GM10248 (cell line): ENCODE data around the gene TBX5.

Experiments used
- CTCF ChIA-PET: fragments of 300-600 bp; sonication (Branson Sonifier 250); formaldehyde crosslinking; extraction: SDS; loops from one replicate; lab custom pipeline; 2021; ENCODE audit warnings: antibody characterized with exemption; lab: Yijun Ruan, JAX
- POLR2A ChIA-PET: fragments of 350-650 bp; sonication (Branson Sonifier 250); formaldehyde crosslinking; extraction: SDS; loops from one replicate; lab custom pipeline; 2020; ENCODE audit warnings: antibody characterized with exemption; lab: Yijun Ruan, JAX
- DNase-seq: peaks from one replicate; pipeline ENCODE4 v3.0.0; 2012; ENCODE audit errors: extremely low spot score
- CTCF ChIP-seq: IDR thresholded peaks from 2 replicates; pipeline ENCODE4 v1.5.1; 2012; ENCODE audit warnings: mild to moderate bottlenecking, low read depth; ENCODE audit errors: extremely low read depth, missing control alignments, control extremely low read depth

TBX5 gene

GRCh38 chr12:114447274-114447716, 41.4 kb upstream of the TBX5 start:
- CTCF ChIA-PET = no interaction called here
- DNase-seq = no peak
- TF ChIP-seq CTCF = no peak
- POLR2A ChIA-PET = no interaction called here

GRCh38 chr12:114445401-114446323, 39.7 kb upstream of the TBX5 start:
- no peak for TF ChIP-seq CTCF
- POLR2A ChIA-PET = no interaction called here
- CTCF ChIA-PET = no interaction called here
- no peak for DNase-seq

GRCh38 chr12:114444422-114445279, 38.7 kb upstream of the TBX5 start:
- DNase-seq = no peak
- no peak for TF ChIP-seq CTCF
- POLR2A ChIA-PET = no interaction called here
- CTCF ChIA-PET = no interaction called here

- CTCF ChIA-PET = no interaction called here
- TF ChIP-seq CTCF = no peak
- POLR2A ChIA-PET = no interaction called here
- DNase-seq = no peak
These were observed 37.9 kb upstream of the TBX5 start for GRCh38 chr12:114443607-114444421.

- CTCF ChIA-PET = no interaction called here
- POLR2A ChIA-PET = no interaction called here
- no peak for DNase-seq
- TF ChIP-seq CTCF = no peak
These were observed 36.6 kb upstream of the TBX5 start for GRCh38 chr12:114442578-114442977.

- POLR2A ChIA-PET = no interaction called here
- CTCF ChIA-PET = no interaction called here
- no peak for DNase-seq
- no peak for TF ChIP-seq CTCF
These were observed 35.6 kb upstream of the TBX5 start for GRCh38 chr12:114441545-114441944.
